Suprapubic skin (tissue), 4 donors: ENCODE data around the gene EXOC7. TPM values are rescaled to one million over a fixed set of nuclear protein-coding genes. Genes with fewer than 3 reads are reported as not detected.

Experiments
- DNase-seq, 2 donors: peaks; one replicate each; pipeline ENCODE4 v3.0.0-alpha.2; 2019; ENCODE audit warnings: low spot score in 2 of 2
- H3K27ac ChIP-seq: fragments of 200-600 bp; sonication (generic); one replicate; pipeline ENCODE4 v1.5.1; 2019
- H3K27me3 ChIP-seq: fragments of 200-600 bp; sonication (generic); one replicate; pipeline ENCODE4 v1.5.1; 2019
- H3K36me3 ChIP-seq: fragments of 200-600 bp; sonication (generic); one replicate; pipeline ENCODE4 v1.5.1; 2019
- H3K4me1 ChIP-seq: fragments of 200-600 bp; sonication (generic); one replicate; pipeline ENCODE4 v1.5.1; 2019
- H3K4me3 ChIP-seq: fragments of 200-600 bp; sonication (generic); one replicate; pipeline ENCODE4 v1.5.1; 2019; ENCODE audit warnings: mild to moderate bottlenecking
- H3K9me3 ChIP-seq: fragments of 200-600 bp; sonication (generic); one replicate; pipeline ENCODE4 v1.5.1; 2019
- EP300 ChIP-seq: sonication (generic); formaldehyde crosslinking; IDR thresholded peaks from one replicate; pipeline ENCODE4 v1.6.1; 2017; ENCODE audit warnings: antibody characterized with exemption
- POLR2A ChIP-seq, 2 donors: fragments of 450-650 bp; IDR thresholded peaks; one replicate each; pipeline ENCODE4 v1.6.1; 2017; ENCODE audit warnings: antibody characterized with exemption in 2 of 2, mild to moderate bottlenecking in 2 of 2, moderate library complexity in 2 of 2
- POLR2AphosphoS5 ChIP-seq, 3 donors: sonication (generic); formaldehyde crosslinking; IDR thresholded peaks; one replicate each; pipeline ENCODE4 v1.6.1; 2017; ENCODE audit warnings: antibody characterized with exemption in 3 of 3
- WGBS: methylation state at CpG from one replicate; pipeline ENCODE4 v1.1.5; 2018; 5-methylcytosine and 5-hydroxymethylcytosine counted together
- total RNA-seq, 4 donors: library from RNA; depleted of rRNA; stranded (reverse); fragments of >200 nt; gene quantifications; one replicate each; pipeline ENCODE4 v1.1.0, GENCODE V29; 2016
- TF ChIP-seq, protein P1 (sequence below), 2 donors: fragments of 200-600 bp in 1 of 2; fragments of 450-650 bp in 1 of 2; sonication (generic) in 1 of 2; IDR thresholded peaks; one replicate each; pipeline ENCODE4 v1.5.1; 2016 to 2019; ENCODE audit warnings: antibody characterized with exemption in 2 of 2, mild to moderate bottlenecking in 1 of 2, moderate library complexity in 1 of 2

Gene EXOC7
- total RNA-seq, 4 donors from 2014 or later: 67.4 to 108 (median 78.6) TPM

DNA sequence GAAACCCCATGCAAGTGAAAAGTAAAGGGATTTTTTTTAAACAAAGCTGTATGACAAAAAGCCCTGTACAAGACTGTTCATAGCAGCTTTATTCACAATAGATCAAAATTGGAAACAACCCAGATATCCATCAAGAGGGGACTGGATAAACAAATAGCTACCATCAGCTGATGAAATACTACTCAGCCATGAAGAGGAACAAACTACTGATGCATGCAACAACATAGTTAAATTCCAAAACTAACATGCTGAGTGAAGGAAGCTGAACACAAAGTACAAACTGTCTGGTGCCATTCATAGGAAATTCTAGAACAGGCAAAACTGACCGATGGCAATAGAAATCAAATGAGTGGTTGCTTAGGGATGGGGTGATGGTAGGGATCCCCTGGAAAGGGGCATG lies 22.3 kb upstream of the EXOC7 start:
- TF ChIP-seq EP300 (no peak), POLR2A (IDR thresholded peaks at IDR 0.05) (no peak), POLR2AphosphoS5 (IDR thresholded peaks at IDR 0.05) (no peak)
- TF ChIP-seq, protein P1, sequence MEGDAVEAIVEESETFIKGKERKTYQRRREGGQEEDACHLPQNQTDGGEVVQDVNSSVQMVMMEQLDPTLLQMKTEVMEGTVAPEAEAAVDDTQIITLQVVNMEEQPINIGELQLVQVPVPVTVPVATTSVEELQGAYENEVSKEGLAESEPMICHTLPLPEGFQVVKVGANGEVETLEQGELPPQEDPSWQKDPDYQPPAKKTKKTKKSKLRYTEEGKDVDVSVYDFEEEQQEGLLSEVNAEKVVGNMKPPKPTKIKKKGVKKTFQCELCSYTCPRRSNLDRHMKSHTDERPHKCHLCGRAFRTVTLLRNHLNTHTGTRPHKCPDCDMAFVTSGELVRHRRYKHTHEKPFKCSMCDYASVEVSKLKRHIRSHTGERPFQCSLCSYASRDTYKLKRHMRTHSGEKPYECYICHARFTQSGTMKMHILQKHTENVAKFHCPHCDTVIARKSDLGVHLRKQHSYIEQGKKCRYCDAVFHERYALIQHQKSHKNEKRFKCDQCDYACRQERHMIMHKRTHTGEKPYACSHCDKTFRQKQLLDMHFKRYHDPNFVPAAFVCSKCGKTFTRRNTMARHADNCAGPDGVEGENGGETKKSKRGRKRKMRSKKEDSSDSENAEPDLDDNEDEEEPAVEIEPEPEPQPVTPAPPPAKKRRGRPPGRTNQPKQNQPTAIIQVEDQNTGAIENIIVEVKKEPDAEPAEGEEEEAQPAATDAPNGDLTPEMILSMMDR (IDR thresholded peaks at IDR 0.05): no peak
- Histone ChIP-seq H3K9me3 (no peaks in the 10 kb centered on the region), H3K4me3 (no peak overlapping the region), H3K4me1 (peaks cover 10% of the 10 kb centered on the region), H3K27me3 (peaks cover 5% of the 10 kb centered on the region), H3K36me3 (no peaks in the 10 kb centered on the region), H3K27ac (no peak overlapping the region)
- DNase-seq: no peak
- 97% methylated on average over 1 of the region's 1 CpG for WGBS

DNA sequence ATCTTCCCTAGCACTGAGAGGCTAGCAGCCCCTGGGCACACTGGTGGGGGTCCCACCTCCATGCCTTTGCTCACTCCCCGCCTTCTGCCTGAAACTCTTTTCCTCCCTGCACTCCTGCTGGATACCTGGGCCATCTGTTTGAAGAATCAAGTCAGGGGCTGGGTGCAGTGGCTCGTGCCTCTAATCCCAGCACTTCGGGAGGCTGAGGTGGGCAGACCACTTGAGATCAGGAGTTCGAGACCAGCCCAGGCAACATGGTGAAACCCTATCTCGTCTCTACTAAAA lies 21.7 kb upstream of the EXOC7 start:
- TF ChIP-seq EP300 (no peak), POLR2AphosphoS5 (IDR thresholded peaks at IDR 0.05) (no peak), POLR2A (IDR thresholded peaks at IDR 0.05) (no peak)
- TF ChIP-seq, protein P1 (IDR thresholded peaks at IDR 0.05): no peak
- DNase-seq: no peak

DNA sequence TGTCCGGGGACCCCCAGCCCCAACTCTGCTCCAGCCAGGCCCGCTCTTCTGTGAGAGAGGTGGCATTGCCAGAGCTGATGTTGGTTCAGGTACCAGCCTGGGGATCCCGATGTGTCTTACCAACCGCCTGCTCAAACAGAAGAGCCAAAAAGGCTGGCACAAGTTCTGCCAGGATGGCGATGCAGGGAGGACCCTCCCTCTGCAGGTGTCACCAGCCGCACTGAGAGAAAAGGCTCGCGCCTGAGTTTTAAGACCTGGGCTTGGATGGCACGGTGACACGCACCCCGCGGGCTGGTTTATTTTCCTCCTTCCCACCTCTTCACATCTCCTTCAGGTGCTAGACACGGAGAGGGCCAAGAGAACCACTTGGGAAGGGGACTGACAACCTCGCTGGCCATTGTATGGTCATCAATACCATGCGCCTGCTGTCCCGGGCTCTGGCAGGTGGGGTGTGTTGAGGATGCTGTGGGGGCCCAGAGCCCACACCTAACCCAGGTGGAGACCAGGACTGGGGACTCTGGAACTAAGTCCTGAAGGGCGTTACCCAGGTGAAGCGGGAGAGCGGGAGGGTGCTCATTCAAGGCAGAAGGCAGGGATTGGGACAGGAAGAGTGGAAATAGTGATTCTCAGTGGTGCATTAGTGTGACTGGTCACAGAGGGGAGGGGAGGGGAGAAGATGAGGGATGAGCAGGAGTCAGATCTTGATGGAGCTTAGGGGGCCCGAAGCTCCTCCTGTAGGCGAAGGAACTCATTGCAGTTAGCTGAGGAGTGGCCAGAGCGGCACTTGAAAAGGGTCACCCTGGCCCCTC lies 21.2 kb upstream of the EXOC7 start:
- WGBS: 81% methylated on average over 17 of the region's 22 CpGs
- Histone ChIP-seq H3K36me3 (no peaks in the 10 kb centered on the region), H3K4me3 (no peak overlapping the region), H3K27ac (no peak overlapping the region), H3K9me3 (no peaks in the 10 kb centered on the region), H3K27me3 (no peaks in the 10 kb centered on the region), H3K4me1 (peaks cover 10% of the 10 kb centered on the region)
- no peak for DNase-seq
- no peak for TF ChIP-seq POLR2AphosphoS5 (IDR thresholded peaks at IDR 0.05)
- TF ChIP-seq, protein P1 (IDR thresholded peaks at IDR 0.05): no peak
- no peak for TF ChIP-seq POLR2A (IDR thresholded peaks at IDR 0.05)
- TF ChIP-seq EP300: no peak

More for the DNA sequence above, 21.7 kb upstream of the EXOC7 start:
- Histone ChIP-seq H3K27me3 (no peaks in the 10 kb centered on the region), H3K27ac (no peak overlapping the region), H3K36me3 (no peaks in the 10 kb centered on the region), H3K4me3 (no peak overlapping the region), H3K4me1 (peaks cover 10% of the 10 kb centered on the region), H3K9me3 (no peaks in the 10 kb centered on the region)
- WGBS: 91% methylated on average over 5 of the region's 5 CpGs

DNA sequence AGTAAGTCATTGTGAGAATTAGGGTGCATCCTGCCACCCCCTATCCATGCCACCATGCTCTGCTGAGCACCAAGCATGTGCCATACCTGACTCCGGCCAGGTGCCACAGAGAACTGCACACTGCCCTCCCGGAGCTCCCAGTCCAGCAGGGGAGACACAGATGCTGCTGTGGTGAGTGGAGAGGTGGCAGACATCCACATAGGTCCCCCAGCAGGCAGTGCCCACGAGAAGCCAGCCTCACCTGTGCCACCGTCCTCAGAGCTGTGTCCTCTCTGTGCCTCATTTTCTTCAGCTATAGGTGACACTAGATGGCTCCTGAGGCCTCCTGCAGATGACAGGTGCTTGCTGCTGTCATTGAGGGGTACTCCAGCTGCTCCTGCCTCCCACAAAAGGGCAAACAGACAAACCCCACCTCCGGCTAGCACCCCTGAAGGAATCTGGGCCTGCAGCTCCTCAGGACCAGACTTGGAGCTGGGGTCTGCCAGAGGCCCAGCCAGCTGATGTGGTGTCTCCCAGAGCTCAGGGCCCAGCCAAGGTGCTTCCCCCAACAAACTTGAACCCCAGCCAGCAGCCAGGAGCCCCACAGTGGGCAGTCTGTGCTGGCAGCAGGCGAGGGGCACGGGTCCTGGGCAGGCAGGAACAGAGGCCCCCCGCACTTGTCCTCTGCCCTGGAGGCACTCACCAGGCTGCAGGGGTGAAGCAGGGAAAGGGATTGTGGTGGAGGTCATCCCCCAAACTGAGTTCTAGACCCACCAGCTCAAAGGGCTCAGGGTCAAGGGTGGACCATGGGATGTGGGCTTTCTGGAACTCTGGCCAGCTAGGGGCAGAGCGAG lies 20.4 kb upstream of the EXOC7 start:
- Histone ChIP-seq H3K4me1 (peaks cover 10% of the 10 kb centered on the region), H3K4me3 (no peak overlapping the region), H3K36me3 (no peaks in the 10 kb centered on the region), H3K27me3 (no peaks in the 10 kb centered on the region), H3K27ac (no peak overlapping the region), H3K9me3 (no peaks in the 10 kb centered on the region)
- DNase-seq: no peak
- TF ChIP-seq, protein P1 (IDR thresholded peaks at IDR 0.05): no peak
- TF ChIP-seq EP300 (no peak), POLR2AphosphoS5 (IDR thresholded peaks at IDR 0.05) (no peak), POLR2A (IDR thresholded peaks at IDR 0.05) (no peak)
- 67% methylated on average over 4 of the region's 9 CpGs for WGBS

DNA sequence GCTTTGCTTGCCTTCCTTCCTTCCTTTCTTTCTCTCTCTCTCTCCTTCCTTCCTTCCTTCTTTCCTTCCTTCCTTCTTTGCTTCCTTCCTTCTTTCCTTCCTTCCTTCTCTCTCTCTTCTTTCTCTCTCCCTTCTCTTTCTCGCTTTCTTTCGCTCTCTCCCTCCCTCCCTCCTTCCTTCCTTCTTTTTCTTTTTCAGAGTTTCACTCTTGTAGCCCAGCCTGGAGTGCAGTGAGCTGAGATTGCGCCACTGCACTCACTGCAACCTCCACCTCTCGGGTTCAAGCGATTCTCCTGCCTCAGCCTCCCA lies 19.6 kb upstream of the EXOC7 start:
- no peak overlapping the region for H3K27ac ChIP-seq

More for the DNA sequence above, 19.6 kb upstream of the EXOC7 start:
- Histone ChIP-seq H3K4me3 (no peak overlapping the region), H3K9me3 (no peaks in the 10 kb centered on the region), H3K27me3 (no peaks in the 10 kb centered on the region), H3K4me1 (peaks cover 10% of the 10 kb centered on the region), H3K36me3 (no peaks in the 10 kb centered on the region)
- no peak for DNase-seq
- WGBS: 79% methylated on average over 5 of the region's 5 CpGs
- TF ChIP-seq POLR2A (IDR thresholded peaks at IDR 0.05): no peak
- TF ChIP-seq POLR2AphosphoS5 (IDR thresholded peaks at IDR 0.05): no peak
- TF ChIP-seq, protein P1 (IDR thresholded peaks at IDR 0.05): no peak
- no peak for TF ChIP-seq EP300
